Activated B cell treated with CpG ODN at 0.5 μM for 24 hours (primary cell): ENCODE measurements around the gene GDF9. TPM values are rescaled to one million over a fixed set of nuclear protein-coding genes. Genes with fewer than 3 reads are reported as not detected.

Experiments used
- ATAC-seq: fragments of 200-7000 bp; cut with Tn5 transposase; one replicate; pipeline ENCODE4 v1.10.0; 2021; ENCODE audit warnings: low read depth, mild to moderate bottlenecking, moderate library complexity
- CTCF ChIA-PET: fragments of 350-600 bp; sonication (Branson Sonifier 250); formaldehyde crosslinking; loops from one replicate; lab custom pipeline; 2021; ENCODE audit warnings: antibody characterized with exemption; lab: Charles Lee
- POLR2A ChIA-PET: fragments of 350-600 bp; sonication (Branson Sonifier 250); formaldehyde crosslinking; loops from one replicate; lab custom pipeline; 2021; ENCODE audit warnings: antibody characterized with exemption; lab: Charles Lee
- DNase-seq: peaks from one replicate; pipeline ENCODE4 v3.0.0; 2022
- H3K27ac Mint-ChIP-seq: one replicate; pipeline ENCODE4 v1.8.0; 2020; ENCODE audit warnings: mixed read lengths
- H3K27me3 Mint-ChIP-seq: one replicate; pipeline ENCODE4 v1.8.0; 2021; ENCODE audit warnings: mixed read lengths
- H3K36me3 Mint-ChIP-seq: one replicate; pipeline ENCODE4 v1.8.0; 2021; ENCODE audit warnings: low read depth, mixed read lengths
- H3K4me1 Mint-ChIP-seq: one replicate; pipeline ENCODE4 v1.8.0; 2021; ENCODE audit warnings: mixed read lengths
- H3K4me3 Mint-ChIP-seq: one replicate; pipeline ENCODE4 v1.8.0; 2020; ENCODE audit warnings: mild to moderate bottlenecking, mixed read lengths
- H3K9me3 Mint-ChIP-seq: one replicate; pipeline ENCODE4 v1.8.0; 2020; ENCODE audit warnings: mixed read lengths
- CTCF ChIP-seq: fragments of 200-600 bp; IDR thresholded peaks from one replicate; pipeline ENCODE4 v1.8.0; 2022; ENCODE audit warnings: antibody characterized with exemption, mild to moderate bottlenecking
- intact Hi-C: fragments of 100-400 bp; cut with micrococcal nuclease; formaldehyde crosslinking; loops from one replicate; pipeline ENCODE4 v1.15.1; 2024
- total RNA-seq: library from RNA; stranded (reverse); gene quantifications from 2 replicates; pipeline ENCODE4 v1.2.3, GENCODE V29; 2022

GDF9 gene
- total RNA-seq, 1 donor from 2014 or later, result 0.29 TPM

- POLR2A ChIA-PET, result no interaction called here
- intact Hi-C loops, result no loop called here
Observed at GRCh38 chr5:132825834-132826391, 40.4 kb downstream of the GDF9 start.

GRCh38 chr5:132825033-132825833, 41.0 kb downstream of the GDF9 start:
- Mint-ChIP-seq H3K9me3 (no peaks in the 10 kb centered on the region), H3K27ac (no peak overlapping the region), H3K4me3 (no peak overlapping the region), H3K36me3 (no peaks in the 10 kb centered on the region), H3K27me3 (peaks cover 42% of the 10 kb centered on the region), H3K4me1 (peaks cover 11% of the 10 kb centered on the region)
- no peak for TF ChIP-seq CTCF
- CTCF ChIA-PET, result interaction anchor here (1.0 to 1.3 kb wide), 2 partner anchors 10 to 439 kb away, joined by 3 read pairs; no protein-coding TSS in a partner anchor
- POLR2A ChIA-PET, result no interaction called here
- ATAC-seq (peak; percentile 4), DNase-seq (no peak)
- intact Hi-C loops, result no loop called here

More at GRCh38 chr5:132825834-132826391, 40.4 kb downstream of the GDF9 start:
- no peak overlapping the region for H3K27ac Mint-ChIP-seq
- H3K36me3 Mint-ChIP-seq, result no peaks in the 10 kb centered on the region
- no peak for TF ChIP-seq CTCF
- DNase-seq, result no peak
- H3K4me3 Mint-ChIP-seq, result no peak overlapping the region
- H3K27me3 Mint-ChIP-seq, result peaks cover 39% of the 10 kb centered on the region
- no peaks in the 10 kb centered on the region for H3K9me3 Mint-ChIP-seq
- peak; percentile 33 for ATAC-seq
- H3K4me1 Mint-ChIP-seq, result peaks cover 9% of the 10 kb centered on the region
- CTCF ChIA-PET, result interaction anchor here (1.0 to 1.3 kb wide), 2 partner anchors 9 to 440 kb away, joined by 3 read pairs; no protein-coding TSS in a partner anchor

GRCh38 chr5:132824426-132824825, 41.8 kb downstream of the GDF9 start:
- Mint-ChIP-seq H3K27ac (no peak overlapping the region), H3K36me3 (no peaks in the 10 kb centered on the region), H3K27me3 (peaks cover 43% of the 10 kb centered on the region), H3K9me3 (no peaks in the 10 kb centered on the region), H3K4me1 (peaks cover 14% of the 10 kb centered on the region), H3K4me3 (no peak overlapping the region)
- no peak for ATAC-seq
- ChIA-PET POLR2A (interaction anchor here (0.6 kb wide), 1 partner anchor 34 kb away, joined by 5 read pairs; no protein-coding TSS in a partner anchor), CTCF (no interaction called here)
- intact Hi-C loops, result no loop called here
- DNase-seq, result no peak
- no peak for TF ChIP-seq CTCF

GRCh38 chr5:132823481-132824050, 42.7 kb downstream of the GDF9 start:
- no peak for TF ChIP-seq CTCF
- ChIA-PET CTCF (no interaction called here), POLR2A (interaction anchor here (0.6 kb wide), 1 partner anchor 34 kb away, joined by 5 read pairs; no protein-coding TSS in a partner anchor)
- Mint-ChIP-seq H3K4me1 (peaks cover 12% of the 10 kb centered on the region), H3K27me3 (peaks cover 44% of the 10 kb centered on the region), H3K4me3 (no peak overlapping the region), H3K9me3 (no peaks in the 10 kb centered on the region), H3K27ac (peak overlapping the region; percentile 41), H3K36me3 (no peaks in the 10 kb centered on the region)
- ATAC-seq, result no peak
- intact Hi-C loops, result no loop called here
- DNase-seq, result no peak
